GM23248 (cell line): ENCODE measurements around the gene CPED1.

Source experiments
- EZH2 ChIP-seq: fragments of 200-600 bp; sonication (generic); IDR thresholded peaks from 2 replicates; pipeline ENCODE4 v1.6.1; 2018; ENCODE audit warnings: antibody characterized with exemption, mild to moderate bottlenecking; ENCODE audit not compliant: insufficient read depth, poor library complexity, severe bottlenecking
- EZH2phosphoT487 ChIP-seq: fragments of 200-600 bp; sonication (generic); IDR thresholded peaks from 2 replicates; pipeline ENCODE4 v1.6.1; 2018; ENCODE audit warnings: antibody characterized with exemption, moderate library complexity, mild to moderate bottlenecking, low read depth; ENCODE audit not compliant: insufficient read depth

DNA sequence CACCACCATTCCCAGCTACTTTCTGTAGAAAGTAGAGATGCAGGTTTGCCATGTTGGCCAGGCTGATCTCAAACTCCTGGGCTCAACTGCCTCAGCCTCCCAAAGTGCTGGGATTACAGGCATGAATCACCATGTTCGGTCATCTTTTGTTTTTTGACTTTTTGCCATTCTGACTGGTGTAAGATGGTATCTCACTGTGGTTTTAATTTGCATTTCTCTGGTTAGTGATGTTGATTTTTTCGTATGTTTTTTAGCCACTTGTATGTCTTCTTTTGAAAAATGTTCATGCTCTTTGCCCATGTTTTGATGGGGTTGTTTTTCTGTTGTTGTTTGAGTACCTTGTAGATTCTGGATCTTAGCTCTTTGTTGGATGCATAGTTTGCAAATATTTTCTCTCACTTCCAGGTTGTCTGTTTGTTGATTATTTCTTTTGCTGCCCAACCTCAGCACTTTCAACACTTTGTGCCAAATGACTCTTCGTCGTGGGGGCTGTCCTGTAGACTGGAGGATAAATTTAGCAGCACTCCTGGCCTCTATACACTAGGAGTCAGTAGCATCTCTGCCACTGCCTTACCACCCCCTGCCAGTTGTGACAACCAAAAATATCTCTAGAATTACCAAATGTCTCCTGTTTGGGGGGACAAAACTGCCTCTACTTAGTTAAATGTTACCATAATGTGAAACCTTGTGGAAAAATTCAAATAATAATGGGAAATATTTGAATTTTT lies 6.5 kb upstream of the CPED1 start:
- TF ChIP-seq EZH2 (no peak), EZH2phosphoT487 (no peak)
